HT1080 (cell line): Measurements from ENCODE around the gene CCDC69. TPM values are rescaled to one million over a fixed set of nuclear protein-coding genes. Genes with fewer than 3 reads are reported as not detected.

ENCODE experiments used
- DNase-seq: peaks from one replicate; pipeline ENCODE4 v3.0.0-alpha.2; 2015; ENCODE audit warnings: low read depth
- total RNA-seq: library from RNA; depleted of rRNA; stranded (reverse); fragments of >200 nt; shearing (Covaris generic); gene quantifications from 2 replicates; pipeline ENCODE4 v1.2.3, GENCODE V29; 2014; rRNA removed

Gene CCDC69
- total RNA-seq, 1 experiment from 2014 or later = 18.4 TPM

GRCh38 chr5:151146061-151146460 lies 77.8 kb downstream of the CCDC69 start:
- DNase-seq = no peak

- no peak for DNase-seq
Measured at GRCh38 chr5:151144922-151145321, 79.0 kb downstream of the CCDC69 start.

GRCh38 chr5:151144275-151144674 lies 79.6 kb downstream of the CCDC69 start:
- no peak for DNase-seq

GRCh38 chr5:151143645-151144044 lies 80.2 kb downstream of the CCDC69 start:
- no peak for DNase-seq

- no peak for DNase-seq
Measured at GRCh38 chr5:151142933-151143332, 81.0 kb downstream of the CCDC69 start.

GRCh38 chr5:151141535-151141934 lies 82.4 kb downstream of the CCDC69 start:
- no peak for DNase-seq

GRCh38 chr5:151140686-151141459 lies 83.0 kb downstream of the CCDC69 start:
- no peak for DNase-seq

- no peak for DNase-seq
Measured at GRCh38 chr5:151139646-151140045, 84.2 kb downstream of the CCDC69 start.

GRCh38 chr5:151139015-151139414 lies 84.9 kb downstream of the CCDC69 start:
- DNase-seq = no peak

GRCh38 chr5:151138114-151138513 lies 85.8 kb downstream of the CCDC69 start:
- DNase-seq = no peak

GRCh38 chr5:151137067-151137825 lies 86.6 kb downstream of the CCDC69 start:
- DNase-seq = no peak

GRCh38 chr5:151134228-151134627 lies 89.7 kb downstream of the CCDC69 start:
- no peak for DNase-seq

GRCh38 chr5:151132963-151133362 lies 90.9 kb downstream of the CCDC69 start:
- no peak for DNase-seq

Other genes starting within 250 kb of the CCDC69 start
- gene GPX3, start 203.5 kb downstream of the CCDC69 start, total RNA-seq = 0.17 and 0.27 TPM in 2 replicates
- gene TNIP1, start 143.1 kb downstream of the CCDC69 start, total RNA-seq = 72.9 and 83.0 TPM in 2 replicates
- 142 and 152 TPM in 2 replicates for gene ANXA6, start 66.3 kb downstream of the CCDC69 start, total RNA-seq
- gene GM2A, start 29.1 kb upstream of the CCDC69 start, total RNA-seq = 16.0 and 20.3 TPM in 2 replicates
- gene SLC36A3, start 79.7 kb upstream of the CCDC69 start, total RNA-seq = not detected in 2 replicates
- gene SLC36A2, start 123.5 kb upstream of the CCDC69 start, total RNA-seq = not detected in 2 replicates
- gene SLC36A1, start 223.5 kb upstream of the CCDC69 start, total RNA-seq = 7.4 and 10.6 TPM in 2 replicates